ENCODE data around the gene LUZP1.
A peak's percentile ranks its signal among the peaks of the same experiment; 100 is the strongest.

Gene LUZP1

DNA sequence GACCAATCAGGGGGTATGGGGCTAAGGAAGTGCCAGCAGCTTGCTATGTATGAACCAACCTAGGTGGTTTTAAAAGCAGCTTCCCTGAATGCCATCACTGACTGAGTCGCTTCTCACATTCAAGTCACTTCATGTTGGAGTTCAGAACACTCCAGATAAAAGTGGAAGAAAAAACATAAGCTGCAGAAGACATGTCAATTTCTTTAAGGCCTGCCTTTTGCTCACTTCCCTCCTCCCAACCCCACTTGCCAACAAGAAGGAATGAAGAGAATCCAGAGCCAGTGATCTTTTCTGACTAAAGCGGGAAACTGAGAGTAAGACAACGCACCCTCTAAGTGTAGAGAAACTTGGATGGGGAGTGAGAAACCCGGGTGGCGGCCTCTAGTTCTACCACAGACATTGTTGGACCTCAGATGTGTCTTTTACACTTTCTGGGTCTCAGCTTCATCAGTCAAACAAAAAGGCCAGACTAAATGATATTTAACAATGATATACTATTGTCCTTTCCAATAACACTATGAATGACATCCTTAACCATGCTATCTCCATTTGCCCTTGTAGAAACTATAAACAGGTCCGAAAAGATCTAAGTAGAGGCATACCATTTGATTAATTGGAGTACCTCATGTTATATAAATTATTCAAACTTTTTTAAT lies 54.1 kb downstream of the LUZP1 start:
- DNase-seq: no peak

GRCh38 chr1:23111600-23112535 lies 56.8 kb downstream of the LUZP1 start:
- DNase-seq: no peak

GRCh38 chr1:23110391-23110790 lies 58.3 kb downstream of the LUZP1 start:
- no peak for DNase-seq

- DNase-seq: no peak
Measured at GRCh38 chr1:23108918-23109533, 59.6 kb downstream of the LUZP1 start.

GRCh38 chr1:23103001-23103889 lies 65.4 kb downstream of the LUZP1 start:
- no peak for DNase-seq

- no peak for DNase-seq
Measured at GRCh38 chr1:23102289-23102688, 66.4 kb downstream of the LUZP1 start.

- no peak for DNase-seq
Measured at GRCh38 chr1:23101887-23102286, 66.8 kb downstream of the LUZP1 start.

- no peak for DNase-seq
Measured at GRCh38 chr1:23101101-23101827, 67.4 kb downstream of the LUZP1 start.

DNA sequence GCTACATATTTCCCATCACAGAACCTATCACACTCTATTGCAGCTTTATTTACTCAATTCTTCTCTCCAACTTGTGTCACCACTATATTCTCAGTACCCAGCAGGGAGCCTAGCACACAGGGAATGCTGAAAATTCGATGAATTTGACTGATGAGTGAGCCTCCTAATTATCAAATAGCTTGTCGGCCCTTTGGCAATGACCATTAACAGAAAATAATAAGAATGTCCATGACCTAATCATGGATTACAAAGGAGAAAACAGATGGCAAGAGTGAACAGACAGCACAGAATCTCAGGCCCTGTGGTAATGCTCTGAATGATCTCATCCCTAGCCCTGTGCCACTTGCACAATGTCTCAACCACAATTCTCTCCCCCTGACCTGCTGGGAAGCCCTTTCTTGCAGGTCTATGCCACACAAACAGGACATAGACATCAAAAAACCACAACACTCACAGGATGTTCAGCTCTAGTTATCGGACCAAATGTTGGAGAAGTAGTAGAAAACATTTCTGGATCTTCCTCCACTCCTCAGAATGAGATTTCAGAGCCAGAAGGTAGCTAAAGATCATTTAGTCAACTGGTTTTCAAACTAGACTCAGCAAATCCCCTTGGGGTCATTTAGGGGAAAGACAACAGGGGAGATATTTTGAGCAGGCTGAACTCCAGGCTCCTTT lies 68.4 kb downstream of the LUZP1 start:
- no peak for DNase-seq

DNA sequence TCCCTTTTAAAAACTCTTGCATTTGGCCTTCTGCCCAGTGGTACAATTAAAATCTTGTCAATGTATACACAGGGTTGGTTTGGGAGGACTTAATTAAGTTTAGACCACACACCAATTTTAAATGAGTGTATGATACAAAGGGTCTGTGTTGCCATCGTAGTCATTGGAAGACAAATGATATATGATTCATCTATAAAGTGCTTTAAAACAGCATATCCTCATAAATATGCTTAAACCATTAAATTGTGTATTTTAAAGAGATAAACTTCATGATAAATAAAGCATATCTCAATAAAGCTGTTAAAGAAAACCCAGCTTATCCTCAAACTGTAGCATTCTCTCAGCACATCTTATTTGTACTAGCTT lies 69.5 kb downstream of the LUZP1 start:
- DNase-seq: no peak

GRCh38 chr1:23098463-23099170 lies 70.0 kb downstream of the LUZP1 start:
- peak; percentile 69 for DNase-seq

DNA sequence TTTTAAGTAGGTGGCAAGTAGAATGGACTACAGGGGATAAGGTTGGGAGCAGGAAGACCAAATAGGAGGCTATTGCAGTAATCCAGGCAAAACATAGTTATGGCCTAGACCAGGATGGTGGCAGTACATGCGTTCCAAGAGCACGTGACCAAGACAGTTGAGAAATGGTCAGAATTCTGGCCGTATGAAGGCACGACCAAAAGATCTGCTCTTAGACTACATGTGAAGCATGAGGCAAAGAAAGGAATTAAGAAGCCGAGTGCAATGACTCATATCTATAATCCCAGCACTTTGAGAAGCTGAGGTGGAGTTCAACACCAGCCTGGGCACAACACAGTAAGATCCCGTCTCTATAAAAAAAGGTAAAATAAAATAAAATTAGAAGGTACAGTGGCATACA lies 71.3 kb downstream of the LUZP1 start:
- DNase-seq: no peak

- DNase-seq: no peak
Measured at GRCh38 chr1:23092447-23092846, 76.2 kb downstream of the LUZP1 start.

DNA sequence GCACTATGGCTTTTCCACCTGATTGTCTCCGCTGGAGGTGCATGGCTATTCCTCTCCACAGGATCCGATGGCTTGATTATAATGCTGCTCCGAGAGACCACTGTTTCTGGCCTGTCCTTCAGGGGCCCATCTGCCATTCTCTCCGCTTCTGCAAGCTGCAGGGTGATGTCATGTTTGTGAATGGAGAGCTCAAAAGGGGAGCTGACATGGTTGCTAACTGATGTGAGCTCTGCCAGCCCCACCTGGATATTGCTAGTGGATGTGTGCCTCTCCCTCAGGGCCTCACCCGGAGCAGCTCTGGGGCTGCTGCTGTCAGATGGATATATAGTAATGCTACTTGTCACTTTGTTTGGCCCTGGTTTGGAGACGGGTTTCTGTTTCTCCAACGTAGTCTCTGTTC lies 77.1 kb downstream of the LUZP1 start:
- no peak for DNase-seq

- no peak for DNase-seq
Measured at GRCh38 chr1:23090056-23090455, 78.6 kb downstream of the LUZP1 start.

DNA sequence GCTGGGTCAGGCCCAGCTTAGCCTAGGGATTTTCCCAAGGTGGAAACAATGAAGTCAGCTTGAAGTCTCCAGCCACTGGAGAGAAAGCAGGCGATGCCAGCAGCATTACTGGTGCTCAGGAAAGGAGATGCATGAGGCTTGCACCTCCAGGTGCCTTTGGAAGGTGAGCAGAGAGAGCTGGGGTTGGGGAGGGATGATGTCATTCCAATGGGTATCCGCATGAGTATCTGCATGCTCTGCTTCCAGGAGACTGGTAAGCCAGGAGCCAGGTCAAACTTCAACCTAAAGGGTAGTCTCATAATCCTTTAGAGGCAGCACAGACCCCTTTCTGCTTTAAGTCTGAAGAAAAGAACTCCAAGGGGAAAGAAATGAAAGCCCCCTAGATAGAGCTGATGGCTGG lies 80.6 kb downstream of the LUZP1 start:
- no peak for DNase-seq

DNA sequence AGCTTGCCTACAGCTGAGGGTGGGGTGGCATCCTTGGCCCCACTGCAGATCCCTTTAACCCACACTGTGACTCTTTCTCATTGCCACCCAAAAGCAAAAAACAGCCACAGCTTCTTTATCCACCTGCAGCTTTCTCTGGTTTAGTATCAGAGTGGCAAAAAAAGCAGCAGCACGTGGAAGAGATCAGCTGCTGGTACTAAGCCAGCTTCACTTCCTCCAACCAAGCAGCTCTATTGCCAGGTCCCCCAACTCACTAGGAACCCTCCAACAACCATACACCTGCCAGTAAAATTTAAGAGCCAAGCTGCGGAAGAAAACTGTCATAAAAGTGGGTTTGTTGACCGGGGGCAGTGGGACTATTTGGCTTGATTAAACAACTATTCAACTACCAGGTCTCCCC lies 83.0 kb downstream of the LUZP1 start:
- DNase-seq: no peak

- DNase-seq: no peak
Measured at GRCh38 chr1:23084880-23085279, 83.8 kb downstream of the LUZP1 start.

GRCh38 chr1:23083714-23084480 lies 84.8 kb downstream of the LUZP1 start:
- no peak for DNase-seq

GRCh38 chr1:23081376-23081775 lies 87.3 kb downstream of the LUZP1 start:
- no peak for DNase-seq

Measured in NCI-H1436 (cell line).